T-cell (primary cell): ENCODE data around the gene NINL. TPM values are rescaled to one million over a fixed set of nuclear protein-coding genes. Genes with fewer than 3 reads are reported as not detected.

Experiments used
- ATAC-seq, 4 experiments: fragments of 200-7000 bp in 3 of 4; fragments of 150-1000 bp in 1 of 4; cut with Tn5 transposase; replicated peaks in 1 of 4; 1 replicate in 3 of 4; 2 replicates in 1 of 4; pipeline ENCODE4 v1.10.0; 2021; ENCODE audit warnings: moderate library complexity in 3 of 4, mild to moderate bottlenecking in 2 of 4, moderate number of reproducible peaks in 1 of 4
- CTCF ChIA-PET, 2 donors: fragments of 300-600 bp; sonication (Branson Sonifier 250); formaldehyde crosslinking; loops; one replicate each; lab custom pipeline; 2022; ENCODE audit warnings: antibody characterized with exemption in 2 of 2; lab: Charles Lee
- POLR2A ChIA-PET, 2 donors: fragments of 300-600 bp; sonication (Branson Sonifier 250); formaldehyde crosslinking; loops; one replicate each; lab custom pipeline; 2022; ENCODE audit warnings: antibody characterized with exemption in 2 of 2; lab: Charles Lee
- DNase-seq, 35 experiments: peaks; one replicate each; pipeline versions ENCODE4 v3.0.0 to v3.0.0-alpha.2; 2013 to 2023
- H3K27ac ChIP-seq: one replicate; pipeline ENCODE4 v1.5.1; 2013; ENCODE audit warnings: low read length
- H3K27me3 ChIP-seq, 2 experiments: replicated peaks in 1 of 2; 1 replicate in 1 of 2; 2 replicates in 1 of 2; pipeline versions ENCODE4 v1.6.1 to v1.7.0; 2013; ENCODE audit warnings: low read length in 1 of 2, mixed read lengths in 1 of 2; ENCODE audit not compliant: control insufficient read depth in 2 of 2, insufficient read depth in 2 of 2; ENCODE audit errors: extremely low read depth in 1 of 2
- H3K36me3 ChIP-seq, 2 donors: 1 replicate in 1 of 2; 2 replicates in 1 of 2; pipeline versions ENCODE4 v1.6.1 to v1.7.0; 2013; ENCODE audit warnings: low read length in 1 of 2; ENCODE audit not compliant: control insufficient read depth in 2 of 2, insufficient read depth in 1 of 2; ENCODE audit errors: extremely low read depth in 1 of 2
- H3K4me1 ChIP-seq, 2 experiments: 1 replicate in 1 of 2; 2 replicates in 1 of 2; pipeline versions ENCODE4 v1.6.1 to v1.7.0; 2013; ENCODE audit warnings: low read length in 2 of 2, mixed read lengths in 1 of 2; ENCODE audit not compliant: insufficient read depth in 2 of 2, control insufficient read depth in 1 of 2; ENCODE audit errors: extremely low read depth in 1 of 2
- H3K4me3 ChIP-seq, 2 donors: 1 replicate in 1 of 2; 2 replicates in 1 of 2; pipeline versions ENCODE4 v1.5.1 to v1.7.0; 2013; ENCODE audit warnings: mild to moderate bottlenecking in 2 of 2, low read length in 1 of 2, moderate library complexity in 1 of 2; ENCODE audit not compliant: control insufficient read depth in 1 of 2; ENCODE audit errors: extremely low read depth in 1 of 2
- H3K9me3 ChIP-seq: 2 replicates; pipeline ENCODE4 v1.7.0; 2013
- H3K27ac Mint-ChIP-seq, 2 donors: one replicate each; pipeline ENCODE4 v1.8.0; 2020 to 2021; ENCODE audit warnings: mild to moderate bottlenecking in 2 of 2, mixed read lengths in 2 of 2
- H3K27me3 Mint-ChIP-seq, 2 donors: one replicate each; pipeline ENCODE4 v1.8.0; 2021 to 2022; ENCODE audit warnings: mixed read lengths in 2 of 2
- H3K36me3 Mint-ChIP-seq: one replicate; pipeline ENCODE4 v1.8.0; 2021; ENCODE audit warnings: mixed read lengths
- H3K4me1 Mint-ChIP-seq, 3 donors: one replicate each; pipeline ENCODE4 v1.8.0; 2020 to 2022; ENCODE audit warnings: mixed read lengths in 3 of 3, mild to moderate bottlenecking in 1 of 3
- H3K4me3 Mint-ChIP-seq, 3 donors: one replicate each; pipeline ENCODE4 v1.8.0; 2020 to 2022; ENCODE audit warnings: mild to moderate bottlenecking in 3 of 3, mixed read lengths in 3 of 3, moderate library complexity in 3 of 3
- H3K9me3 Mint-ChIP-seq, 3 donors: one replicate each; pipeline ENCODE4 v1.8.0; 2020 to 2022; ENCODE audit warnings: mixed read lengths in 3 of 3
- WGBS: methylation state at CpG from one replicate; pipeline ENCODE4 v1.1.5; 2013; ENCODE audit warnings: missing lambda C conversion rate; ENCODE audit not compliant: insufficient coverage; 5-methylcytosine and 5-hydroxymethylcytosine counted together
- total RNA-seq, 35 experiments: library from RNA in 6 of 35; stranded (reverse) in 6 of 35; fragments of 120-200 nt in 1 of 35; gene quantifications; one replicate each; pipeline versions ENCODE4 v1.2.1 to v1.2.4 and lab custom pipeline; 2013 to 2026

The NINL gene
- total RNA-seq, 5 donors from 2014 or later (not counting 1 experiment from before 2014, with no cell fraction given): 1.3 to 4.8 (median 2.7) TPM

GRCh38 chr20:25512709-25513108 lies 72.6 kb downstream of the NINL start:
- no peak for ATAC-seq
- Mint-ChIP-seq H3K27me3 (no peaks in the 10 kb centered on the region), H3K4me1 (no peaks in the 10 kb centered on the region), H3K9me3 (peaks cover 18 to 42% (median 29%) of the 10 kb centered on the region in 3 donors), H3K27ac (no peak overlapping the region), H3K36me3 (peaks cover 46% of the 10 kb centered on the region), H3K4me3 (no peak overlapping the region)
- Histone ChIP-seq H3K27ac (no peak overlapping the region), H3K27me3 (peaks cover 0 to 2% of the 10 kb centered on the region in 2 experiments), H3K9me3 (no peaks in the 10 kb centered on the region), H3K4me1 (no peaks in the 10 kb centered on the region), H3K4me3 (no peak overlapping the region), H3K36me3 (peaks cover 0 to 3% of the 10 kb centered on the region in 2 donors)
- POLR2A ChIA-PET: no interaction called here
- WGBS: no CpG with 5 or more reads among the region's 12 CpGs
- CTCF ChIA-PET: no interaction called here
- DNase-seq: no peak

- Histone ChIP-seq H3K27ac (no peak overlapping the region), H3K9me3 (no peaks in the 10 kb centered on the region), H3K27me3 (peaks cover 0 to 2% of the 10 kb centered on the region in 2 experiments), H3K36me3 (no peaks in the 10 kb centered on the region), H3K4me1 (no peaks in the 10 kb centered on the region), H3K4me3 (no peak overlapping the region)
- Mint-ChIP-seq H3K36me3 (peaks cover 38% of the 10 kb centered on the region), H3K9me3 (peaks cover 15 to 35% (median 28%) of the 10 kb centered on the region in 3 donors), H3K27me3 (no peaks in the 10 kb centered on the region), H3K4me3 (no peak overlapping the region), H3K27ac (no peak overlapping the region), H3K4me1 (no peaks in the 10 kb centered on the region)
- whole genome bisulfite sequencing: 91% methylated on average over 9 of the region's 10 CpGs
- ChIA-PET CTCF (no interaction called here), POLR2A (no interaction called here)
- ATAC-seq (no peak), DNase-seq (no peak)
These were observed 74.1 kb downstream of the NINL start for GRCh38 chr20:25511183-25511582.

- POLR2A ChIA-PET: no interaction called here
- DNase-seq (no peak), ATAC-seq (no peak)
- Histone ChIP-seq H3K27ac (no peak overlapping the region), H3K4me3 (no peak overlapping the region), H3K27me3 (peaks cover 0 to 2% of the 10 kb centered on the region in 2 experiments), H3K4me1 (no peaks in the 10 kb centered on the region), H3K9me3 (no peaks in the 10 kb centered on the region), H3K36me3 (no peaks in the 10 kb centered on the region)
- no peaks in the 10 kb centered on the region for H3K27me3 Mint-ChIP-seq
- CTCF ChIA-PET: no interaction called here
- no peak overlapping the region for H3K27ac Mint-ChIP-seq
- WGBS: 77% methylated on average over 5 of the region's 7 CpGs
- H3K36me3 Mint-ChIP-seq: peaks cover 35% of the 10 kb centered on the region
- peaks cover 12 to 31% (median 24%) of the 10 kb centered on the region in 3 donors for H3K9me3 Mint-ChIP-seq
- H3K4me1 Mint-ChIP-seq: no peaks in the 10 kb centered on the region
- no peak overlapping the region for H3K4me3 Mint-ChIP-seq
These were observed 74.6 kb downstream of the NINL start for GRCh38 chr20:25510721-25511120.

DNA sequence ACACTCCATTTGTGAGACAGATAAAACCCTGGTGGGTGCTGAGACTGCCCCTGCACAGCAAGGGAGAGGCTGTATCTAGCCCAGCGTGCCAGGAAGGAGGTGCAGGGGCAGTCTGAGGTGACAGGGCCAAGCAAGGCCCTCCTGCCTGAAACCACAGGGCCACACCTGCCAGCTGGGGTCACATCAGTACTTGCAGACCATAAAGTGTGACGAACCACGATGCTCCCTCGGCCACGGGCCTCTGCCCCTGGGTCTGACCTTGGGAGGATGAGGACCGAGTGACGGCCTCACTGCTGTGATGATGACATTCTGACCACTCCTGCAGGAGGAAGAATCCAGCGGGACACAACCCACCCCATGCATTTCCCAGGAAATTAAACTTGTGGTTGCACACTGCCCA lies 75.1 kb downstream of the NINL start:
- Mint-ChIP-seq H3K27ac (no peak overlapping the region), H3K4me3 (no peak overlapping the region), H3K27me3 (no peaks in the 10 kb centered on the region), H3K4me1 (no peaks in the 10 kb centered on the region), H3K9me3 (peaks cover 12 to 27% (median 22%) of the 10 kb centered on the region in 3 donors), H3K36me3 (peaks cover 31% of the 10 kb centered on the region)
- Histone ChIP-seq H3K27ac (no peak overlapping the region), H3K36me3 (no peaks in the 10 kb centered on the region), H3K4me1 (no peaks in the 10 kb centered on the region), H3K9me3 (no peaks in the 10 kb centered on the region), H3K4me3 (no peak overlapping the region), H3K27me3 (peaks cover 0 to 2% of the 10 kb centered on the region in 2 experiments)
- ATAC-seq (no peak), DNase-seq (no peak)
- WGBS: 87% methylated on average over 7 of the region's 8 CpGs
- CTCF ChIA-PET: no interaction called here
- POLR2A ChIA-PET: no interaction called here

DNA sequence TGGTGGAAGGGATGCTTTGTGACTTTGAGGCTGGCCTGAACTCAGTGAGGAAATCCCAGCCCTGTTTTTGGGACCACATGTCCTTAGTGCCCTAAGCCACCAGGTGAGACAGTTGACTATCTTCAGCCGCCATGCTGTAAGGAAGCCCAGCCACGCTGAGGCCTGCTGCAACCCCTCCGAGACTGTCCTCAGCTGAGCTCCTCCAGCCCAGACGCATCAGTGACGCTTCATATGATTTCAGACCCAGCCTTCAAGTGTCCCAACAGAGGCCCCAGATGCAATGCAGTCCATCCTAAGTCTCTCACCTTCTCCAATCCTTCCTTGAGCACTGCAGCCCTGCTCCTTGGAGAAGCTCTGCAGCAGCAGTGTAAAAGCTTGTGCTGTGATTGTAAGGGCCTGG lies 76.2 kb downstream of the NINL start:
- Mint-ChIP-seq H3K9me3 (peaks cover 9 to 17% (median 16%) of the 10 kb centered on the region in 3 donors), H3K36me3 (peaks cover 25% of the 10 kb centered on the region), H3K27ac (no peak overlapping the region), H3K4me3 (no peak overlapping the region), H3K4me1 (no peaks in the 10 kb centered on the region), H3K27me3 (no peaks in the 10 kb centered on the region)
- Histone ChIP-seq H3K27ac (no peak overlapping the region), H3K27me3 (peaks cover 0 to 2% of the 10 kb centered on the region in 2 experiments), H3K9me3 (no peaks in the 10 kb centered on the region), H3K36me3 (no peaks in the 10 kb centered on the region), H3K4me1 (no peaks in the 10 kb centered on the region), H3K4me3 (no peak overlapping the region)
- POLR2A ChIA-PET: interaction anchor here in 1 of 2 donors (0.5 kb wide), 1 partner anchor 129 kb away, joined by 3 read pairs; no protein-coding TSS in a partner anchor
- DNase-seq (no peak), ATAC-seq (no peak)
- CTCF ChIA-PET: no interaction called here
- 98% methylated on average over 5 of the region's 5 CpGs for WGBS

- CTCF ChIA-PET: interaction anchor here in 1 of 2 donors (0.6 kb wide), 1 partner anchor 31 kb away, joined by 4 read pairs; no protein-coding TSS in a partner anchor
- POLR2A ChIA-PET: no interaction called here
- no peaks in the 10 kb centered on the region for H3K36me3 ChIP-seq
- peaks cover 23% of the 10 kb centered on the region for H3K36me3 Mint-ChIP-seq
- H3K4me3 ChIP-seq: no peak overlapping the region
- H3K27me3 ChIP-seq: peaks cover 0 to 2% of the 10 kb centered on the region in 2 experiments
- no peak overlapping the region for H3K27ac Mint-ChIP-seq
- peaks cover 3 to 10% (median 9%) of the 10 kb centered on the region in 3 donors for H3K9me3 Mint-ChIP-seq
- H3K27me3 Mint-ChIP-seq: no peaks in the 10 kb centered on the region
- no peak overlapping the region for H3K27ac ChIP-seq
- no peaks in the 10 kb centered on the region for H3K4me1 Mint-ChIP-seq
- WGBS: 89% methylated on average over 9 of the region's 10 CpGs
- H3K4me3 Mint-ChIP-seq: no peak overlapping the region
- no peak for DNase-seq
- no peak for ATAC-seq
- no peaks in the 10 kb centered on the region for H3K9me3 ChIP-seq
- no peaks in the 10 kb centered on the region for H3K4me1 ChIP-seq
These were observed 77.1 kb downstream of the NINL start for GRCh38 chr20:25508083-25508770.
